Endometrial microvascular endothelial cells (primary cell): ENCODE results near the gene DHCR24. TPM values are rescaled to one million over a fixed set of nuclear protein-coding genes. Genes with fewer than 3 reads are reported as not detected.

ENCODE experiments used
- in situ Hi-C: cut with HindIII; loops from 2 replicates; pipeline ENCODE4 v1.10.0; 2017; ENCODE audit warnings: low sequenced_read_pairs, low pct_unique_long_range_greater_than_20kb; ENCODE audit errors: inconsistent ontology term
- total RNA-seq: library from RNA; depleted of rRNA; stranded (reverse); fragments of >200 nt; gene quantifications from one replicate; pipeline ENCODE4 v1.2.3, GENCODE V29; 2015; ENCODE audit errors: inconsistent ontology term

DHCR24 gene
- total RNA-seq, 1 donor from 2014 or later = 55.3 TPM

GRCh38 chr1:54850737-54851136, 36.3 kb downstream of the DHCR24 start:
- in situ Hi-C loops = no loop called here

- in situ Hi-C loops = no loop called here
Measured at GRCh38 chr1:54850069-54850730, 36.8 kb downstream of the DHCR24 start.

DNA sequence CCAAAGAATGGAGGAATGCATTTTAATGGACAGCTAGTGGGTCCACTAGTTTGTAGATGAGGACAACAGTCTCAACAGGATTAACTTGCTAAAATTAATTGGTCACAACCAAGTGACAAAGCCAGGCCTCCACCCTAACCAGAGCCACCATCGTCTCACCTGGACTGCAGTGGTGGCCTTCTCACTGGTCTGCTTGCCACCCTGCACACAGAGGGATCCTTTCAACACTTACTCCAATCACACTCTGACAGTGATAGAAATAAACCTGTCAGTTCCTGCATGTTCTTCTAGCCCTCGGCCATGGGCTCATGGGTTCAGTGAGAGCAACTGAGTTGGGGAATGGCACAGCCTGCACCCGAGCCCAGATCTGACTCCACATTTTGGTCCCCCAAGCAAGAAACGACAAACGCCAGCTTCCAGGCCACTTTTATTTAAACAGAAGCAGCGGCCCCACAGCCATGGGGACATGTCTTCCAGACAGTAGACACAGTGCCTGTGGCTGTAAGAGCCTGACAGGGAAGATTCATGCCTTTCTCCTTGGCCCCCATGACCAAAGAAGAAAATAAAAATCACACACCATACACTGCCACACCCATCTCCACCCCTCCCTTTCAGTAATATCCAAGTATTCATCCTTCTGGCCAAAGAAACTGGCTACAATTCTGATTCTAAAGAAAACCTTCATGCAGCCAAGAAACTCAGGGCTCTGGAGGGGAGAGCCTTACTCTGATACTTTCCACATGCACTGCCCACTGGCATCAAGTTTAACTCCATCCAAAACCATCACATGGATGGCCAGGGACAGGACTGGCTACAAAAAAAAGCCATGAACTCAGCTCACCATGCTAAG, 37.6 kb downstream of the DHCR24 start:
- in situ Hi-C loops = no loop called here

DNA sequence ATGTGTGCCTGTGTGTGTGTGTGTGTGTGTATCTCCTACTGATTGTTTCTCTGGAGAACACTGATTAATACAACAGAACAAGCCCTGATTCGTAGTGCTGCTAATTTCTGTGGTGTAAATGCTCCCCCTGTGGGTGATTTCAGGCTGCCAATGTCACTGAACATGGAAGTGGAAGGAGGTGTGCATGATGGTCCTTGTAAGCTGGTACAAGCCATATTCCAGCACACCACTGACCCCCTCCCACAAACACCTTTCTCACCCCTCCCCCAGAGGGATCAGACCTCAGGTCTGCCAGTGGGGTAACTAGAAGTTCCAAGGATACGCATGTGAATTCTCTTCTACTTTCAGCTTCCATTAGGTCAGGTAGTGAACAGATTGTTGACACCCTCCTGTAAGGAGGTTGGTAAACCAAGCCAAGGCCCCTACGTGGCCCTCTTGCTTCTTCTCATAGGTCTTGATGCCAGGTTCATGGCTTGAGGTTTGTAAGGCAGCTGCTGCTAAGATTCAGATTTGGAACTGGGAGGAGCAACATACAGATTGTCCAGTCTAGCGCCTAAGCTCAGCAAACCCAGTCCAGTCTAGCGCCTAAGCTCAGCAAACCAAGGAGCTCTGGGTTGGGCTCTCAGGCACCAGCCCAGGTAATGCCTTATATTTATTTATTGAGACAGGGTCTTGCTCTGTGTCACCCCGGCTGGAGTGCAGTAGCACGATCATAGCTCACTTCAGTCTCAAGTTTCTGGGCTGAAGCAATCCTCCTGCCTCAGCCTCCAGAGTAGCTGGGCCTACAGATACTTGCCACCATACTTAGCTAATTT, 38.7 kb downstream of the DHCR24 start:
- in situ Hi-C loops = no loop called here

DNA sequence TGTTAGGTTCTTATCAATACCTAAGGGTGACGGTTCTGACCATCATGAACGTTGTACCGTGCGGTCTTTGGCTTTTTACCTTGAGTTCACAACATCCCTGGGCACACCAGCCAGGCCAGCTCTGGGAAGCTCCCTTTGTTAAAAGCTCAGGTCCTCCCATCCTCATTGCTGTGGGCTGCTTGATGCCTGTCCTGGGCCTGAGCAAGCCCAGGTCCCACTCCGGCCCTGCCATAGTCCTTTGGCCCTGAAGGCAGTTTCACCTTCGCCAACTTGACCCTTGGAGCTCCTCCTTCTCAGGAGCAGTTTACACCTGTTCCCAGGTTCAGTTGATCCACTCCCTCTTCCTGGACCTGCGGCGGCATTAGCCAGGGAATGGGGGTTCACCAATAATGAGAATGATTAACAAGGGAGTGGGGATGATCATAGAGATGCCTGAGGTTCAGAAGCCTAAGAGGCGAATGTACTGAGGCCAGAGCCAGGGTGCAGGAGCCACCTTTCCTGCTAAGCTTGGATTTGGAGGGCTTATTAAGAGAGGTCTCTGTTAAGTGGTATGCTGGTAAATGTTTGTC, 40.2 kb downstream of the DHCR24 start:
- in situ Hi-C loops = no loop called here

DNA sequence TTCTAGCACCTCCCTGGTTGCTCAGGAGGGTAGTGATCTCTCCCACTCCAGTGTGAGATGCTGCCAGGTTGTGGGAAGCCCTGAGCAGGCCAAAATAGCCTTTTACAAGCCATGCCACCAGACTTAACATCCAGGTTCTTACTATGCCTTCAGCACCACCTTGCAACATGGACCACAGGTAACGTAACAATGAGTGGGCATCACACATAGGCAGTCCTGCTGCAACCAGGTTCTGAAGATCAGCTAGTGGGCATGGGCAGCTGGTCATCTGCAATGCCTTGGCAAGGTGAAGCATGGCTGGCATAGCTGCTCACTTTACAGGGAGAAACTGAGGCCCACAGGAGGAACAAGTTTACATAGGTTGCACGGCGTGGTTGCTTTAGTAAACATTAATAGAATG, 40.7 kb downstream of the DHCR24 start:
- in situ Hi-C loops = no loop called here

- in situ Hi-C loops = no loop called here
Measured at GRCh38 chr1:54845772-54846171, 41.2 kb downstream of the DHCR24 start.

DNA sequence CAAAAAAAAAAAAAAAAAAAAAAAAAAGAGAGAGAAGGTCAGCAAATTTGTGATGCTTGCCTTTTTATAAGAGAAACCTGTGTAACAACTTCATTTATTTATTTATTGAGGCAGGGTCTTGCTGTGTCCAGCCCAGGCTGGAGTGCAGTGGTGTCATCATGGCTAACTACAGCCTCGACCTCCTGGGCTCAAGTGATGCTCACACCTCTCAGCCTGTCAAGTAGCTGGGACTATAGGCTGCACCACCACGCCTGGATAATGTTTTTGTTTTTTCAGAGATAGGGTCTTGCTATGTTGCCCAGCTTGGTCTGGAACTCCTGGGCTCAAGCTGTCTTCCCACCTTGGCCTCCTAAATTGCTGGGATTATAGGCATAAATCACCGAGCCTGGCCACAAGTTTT, 42.4 kb downstream of the DHCR24 start:
- in situ Hi-C loops = no loop called here

- in situ Hi-C loops = no loop called here
Measured at GRCh38 chr1:54843449-54843848, 43.5 kb downstream of the DHCR24 start.

DNA sequence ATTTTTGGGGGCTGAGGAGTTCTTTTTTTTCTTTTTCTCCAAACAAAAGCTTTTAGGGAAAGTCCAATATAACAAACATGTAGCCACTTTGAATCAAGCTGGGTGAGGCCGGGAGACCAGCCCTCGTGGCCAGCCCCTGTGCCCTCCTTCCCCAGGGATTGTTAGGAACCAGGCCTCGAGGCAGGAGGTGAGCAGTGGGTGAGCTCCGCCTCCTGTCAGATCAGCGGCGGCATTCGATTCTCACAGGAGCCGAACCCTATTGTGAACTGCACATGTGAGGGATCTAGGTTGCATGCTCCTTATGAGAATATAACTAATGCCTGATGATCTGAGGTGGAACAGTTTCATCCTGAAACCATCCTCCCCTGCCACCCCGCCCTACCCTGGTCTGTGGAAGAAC, 44.0 kb downstream of the DHCR24 start:
- in situ Hi-C loops = no loop called here

- in situ Hi-C loops = no loop called here
Measured at GRCh38 chr1:54842206-54842915, 44.6 kb downstream of the DHCR24 start.

- in situ Hi-C loops = no loop called here
Measured at GRCh38 chr1:54839824-54840223, 47.2 kb downstream of the DHCR24 start.

GRCh38 chr1:54838565-54839180, 48.3 kb downstream of the DHCR24 start:
- in situ Hi-C loops = no loop called here

- in situ Hi-C loops = no loop called here
Measured at GRCh38 chr1:54837002-54837853, 49.8 kb downstream of the DHCR24 start.

DNA sequence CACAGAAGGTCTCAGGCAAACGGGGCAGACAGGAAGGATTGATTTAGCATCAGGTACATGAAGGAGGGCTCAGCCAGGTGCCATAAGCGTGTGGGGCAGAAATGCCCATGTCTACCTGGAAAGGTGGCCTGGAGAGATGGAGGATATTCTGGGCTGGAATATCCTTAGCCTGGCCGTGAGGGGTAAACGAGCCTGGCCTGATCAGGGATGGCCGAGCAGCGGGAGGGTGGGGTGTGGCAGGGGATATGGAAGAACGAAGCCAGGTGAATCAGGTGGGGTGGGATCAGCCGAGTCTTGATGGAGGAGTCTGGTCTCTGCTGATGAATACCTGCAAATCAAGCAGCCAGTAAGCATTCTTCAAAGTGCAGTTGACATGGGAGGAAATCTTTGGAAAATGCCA, 50.4 kb downstream of the DHCR24 start:
- in situ Hi-C loops = no loop called here

DNA sequence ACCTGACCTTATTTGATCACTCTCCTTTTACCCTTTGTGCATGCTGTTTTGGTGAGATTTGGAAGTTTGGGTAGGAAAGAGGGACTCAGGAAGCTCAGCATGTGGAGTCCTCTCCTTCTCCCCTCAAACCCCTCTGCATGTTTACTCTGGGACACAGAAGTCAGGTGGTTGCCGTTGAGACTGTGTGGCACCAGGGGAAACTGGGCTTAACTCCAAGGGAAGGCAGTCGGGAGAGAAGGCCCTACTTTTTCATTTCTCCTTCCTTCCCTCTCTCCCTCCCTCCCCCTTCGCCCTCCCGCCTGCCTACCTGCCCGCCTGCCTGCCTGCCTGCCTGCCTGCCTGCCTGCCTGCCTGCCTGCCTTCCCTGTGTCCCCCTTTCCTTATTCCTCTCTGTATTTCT, 51.0 kb downstream of the DHCR24 start:
- in situ Hi-C loops = no loop called here

- in situ Hi-C loops = no loop called here
Measured at GRCh38 chr1:54835131-54835898, 51.7 kb downstream of the DHCR24 start.
